GM12878 (cell line): Measurements from ENCODE around the gene STON1. TPM values are rescaled to one million over a fixed set of nuclear protein-coding genes. Genes with fewer than 3 reads are reported as not detected.

ENCODE experiments used
- ATAC-seq: fragments of 200-7000 bp; cut with Tn5 transposase; 3 replicates; pipeline ENCODE4 v1.9.1; 2020; ENCODE audit warnings: mild to moderate bottlenecking, moderate library complexity
- BruUV-seq: library from RNA; stranded (reverse); fragments of 400-500 nt; replicated peaks from 2 replicates; lab custom pipeline; 2021; lab: Mats Ljungman, UMichigan
- CTCF ChIA-PET: fragments of 300-600 bp; sonication (Branson Sonifier 250); formaldehyde crosslinking; extraction: SDS; loops from one replicate; lab custom pipeline; 2021; ENCODE audit warnings: inconsistent platforms; lab: Yijun Ruan, JAX
- POLR2A ChIA-PET: fragments of 350-600 bp; formaldehyde crosslinking; extraction: SDS; loops from one replicate; lab custom pipeline; 2021; ENCODE audit warnings: inconsistent platforms; lab: Charles Lee
- RAD21 ChIA-PET: fragments of 300-600 bp; sonication (Branson Sonifier 250); formaldehyde crosslinking; loops from one replicate; lab custom pipeline; 2023; ENCODE audit warnings: antibody characterized with exemption; ENCODE audit not compliant: unreplicated experiment; lab: Charles Lee
- SMC1A ChIA-PET: fragments of 300-600 bp; sonication (Branson Sonifier 250); formaldehyde crosslinking; loops from one replicate; lab custom pipeline; 2023; ENCODE audit not compliant: unreplicated experiment, uncharacterized antibody; lab: Charles Lee
- DNase-seq: peaks from one replicate; pipeline ENCODE4 v3.0.0-alpha.2; 2011; ENCODE audit warnings: low read depth, low spot score
- FAIRE-seq: peaks from 3 replicates; lab custom pipeline; 2011; peaks lifted over from hg19 to GRCh38; lab: Jason Lieb, UNC
- H2AFZ ChIP-seq: 2 replicates; pipeline ENCODE4 v1.6.0; 2011; ENCODE audit warnings: low read depth, low read length, control low read depth; ENCODE audit not compliant: control insufficient read depth
- H3K27ac ChIP-seq: 2 replicates; pipeline ENCODE4 v1.5.1; 2011; ENCODE audit warnings: control low read depth; ENCODE audit not compliant: control insufficient read depth, insufficient read depth
- H3K27me3 ChIP-seq, 2 experiments: replicated peaks in 1 of 2; 2 replicates each; pipeline versions ENCODE4 v1.6.0 to v1.6.1; 2011; ENCODE audit warnings: low read length in 1 of 2; ENCODE audit not compliant: control insufficient read depth in 2 of 2, insufficient read depth in 2 of 2
- H3K36me3 ChIP-seq, 2 experiments: 2 replicates each; pipeline ENCODE4 v1.5.1; 2011; ENCODE audit warnings: low read length in 1 of 2; ENCODE audit not compliant: control insufficient read depth in 2 of 2, insufficient read depth in 2 of 2
- H3K4me1 ChIP-seq: 2 replicates; pipeline ENCODE4 v1.6.1; 2011; ENCODE audit warnings: mild to moderate bottlenecking, low read length, moderate library complexity, mixed read lengths; ENCODE audit not compliant: control insufficient read depth, insufficient read depth
- H3K4me2 ChIP-seq: 2 replicates; pipeline ENCODE4 v1.6.0; 2011; ENCODE audit warnings: control low read depth; ENCODE audit not compliant: control insufficient read depth, insufficient read depth
- H3K4me3 ChIP-seq: fragments of 200-600 bp; sonication (generic); 2 replicates; pipeline ENCODE4 v1.5.1; 2016
- H3K79me2 ChIP-seq: 2 replicates; pipeline ENCODE4 v1.6.0; 2011; ENCODE audit warnings: low read length; ENCODE audit not compliant: control insufficient read depth, insufficient read depth
- H3K9ac ChIP-seq: 2 replicates; pipeline ENCODE4 v1.8.0; 2011; ENCODE audit warnings: low read length, control low read depth, mixed read lengths; ENCODE audit not compliant: control insufficient read depth, insufficient read depth
- H3K9me3 ChIP-seq: replicated peaks from 3 replicates; pipeline ENCODE4 v1.5.1; 2011; ENCODE audit warnings: mild to moderate bottlenecking, low read length; ENCODE audit not compliant: control insufficient read depth, insufficient read depth
- H4K20me1 ChIP-seq: 2 replicates; pipeline ENCODE4 v1.6.0; 2011; ENCODE audit not compliant: control insufficient read depth, insufficient read depth
- CREB1 ChIP-seq: IDR thresholded peaks from 2 replicates; pipeline ENCODE4 v1.6.1; 2012; ENCODE audit warnings: low read depth, mild to moderate bottlenecking, inconsistent platforms
- E2F8 ChIP-seq: fragments of 450-650 bp; IDR thresholded peaks from 2 replicates; pipeline ENCODE4 v1.6.1; 2018; ENCODE audit warnings: mild to moderate bottlenecking, low read depth, moderate library complexity; ENCODE audit not compliant: partially characterized antibody
- IKZF1 ChIP-seq: fragments of 450-650 bp; conservative IDR thresholded peaks from 2 replicates; pipeline ENCODE4 v1.6.1; 2017; ENCODE audit warnings: antibody characterized with exemption, mild to moderate bottlenecking
- MEF2B ChIP-seq: fragments of 450-650 bp; IDR thresholded peaks from 2 replicates; pipeline ENCODE4 v1.6.1; 2018; ENCODE audit warnings: mild to moderate bottlenecking, moderate library complexity; ENCODE audit not compliant: partially characterized antibody, poor library complexity, severe bottlenecking
- RAD21 ChIP-seq: IDR thresholded peaks from 2 replicates; pipeline ENCODE4 v1.6.1; 2011; ENCODE audit warnings: mild to moderate bottlenecking, low read depth, low read length, moderate library complexity; ENCODE audit not compliant: insufficient read depth
- SPI1 ChIP-seq: IDR thresholded peaks from 2 replicates; pipeline ENCODE4 v1.6.1; 2011; ENCODE audit warnings: low read depth, mild to moderate bottlenecking, low read length, moderate library complexity, borderline replicate concordance; ENCODE audit not compliant: insufficient read depth
- YY1 ChIP-seq: IDR thresholded peaks from 2 replicates; pipeline ENCODE4 v1.6.1; 2011; ENCODE audit warnings: low read depth, mild to moderate bottlenecking, low read length
- ZNF384 ChIP-seq: IDR thresholded peaks from 2 replicates; pipeline ENCODE4 v1.6.1; 2012; ENCODE audit warnings: low read depth, mild to moderate bottlenecking, low read length, improper control_type of control experiment, borderline replicate concordance
- WGBS: methylation state at CpG from one replicate; pipeline ENCODE4 v1.1.6; 2016; ENCODE audit warnings: low lambda C conversion rate; ENCODE audit not compliant: insufficient replicate concordance, insufficient coverage; ENCODE audit errors: missing lambda C conversion rate; 5-methylcytosine and 5-hydroxymethylcytosine counted together
- in situ Hi-C: fragments of 300-500 bp; cut with MboI; formaldehyde crosslinking; loops from 9 replicates; pipeline ENCODE4 v1.14.3; 2018; ENCODE audit warnings: mixed read lengths
- intact Hi-C: fragments of 100-400 bp; cut with micrococcal nuclease; formaldehyde crosslinking; loops from one replicate; pipeline ENCODE4 v1.14.2; 2022; ENCODE audit not compliant: unreplicated experiment
- polyA plus RNA-seq, 11 experiments: library from polyadenylated mRNA; depleted of rRNA in 4 of 11; unstranded in 6 of 11; stranded (reverse) in 5 of 11; fragments of >200 nt; fragmentation: Nextera tagmentation in 4 of 11; fragmentation: Illumina TruSeq in 1 of 11; extraction: Ambion mirVana in 4 of 11; extraction: Trizol in 1 of 11; gene quantifications; 1 replicate in 1 of 11; 2 replicates in 10 of 11; pipeline versions ENCODE4 v1.2.1 to v1.2.3, GENCODE V29; 2011 to 2016; ENCODE audit warnings: inconsistent platforms in 2 of 11, missing spikeins in 2 of 11, low read depth in 1 of 11
- total RNA-seq, 4 experiments: library from RNA; depleted of rRNA in 3 of 4; stranded (reverse); fragments of >200 nt in 3 of 4; fragmentation: Illumina TruSeq in 1 of 4; extraction: Trizol in 1 of 4; gene quantifications; 2 replicates each; pipeline versions ENCODE4 v1.2.1 to v1.2.3, GENCODE V29; 2013 to 2021
- TF ChIP-seq, protein P1 (sequence below): fragments of 450-650 bp; formaldehyde crosslinking; IDR thresholded peaks from 2 replicates; pipeline ENCODE4 v1.5.0; 2022; ENCODE audit warnings: mild to moderate bottlenecking, missing genetic modification characterization
- TF ChIP-seq, protein P2 (sequence below), 3 experiments: IDR thresholded peaks in 2 of 3; conservative IDR thresholded peaks in 1 of 3; 2 replicates each; pipeline ENCODE4 v1.5.1; 2011; ENCODE audit warnings: low read depth in 3 of 3, low read length in 3 of 3, mild to moderate bottlenecking in 3 of 3, control low read depth in 2 of 3, moderate library complexity in 2 of 3, inconsistent platforms in 1 of 3, mixed read lengths in 1 of 3; ENCODE audit not compliant: control insufficient read depth in 2 of 3, insufficient read depth in 1 of 3; ENCODE audit errors: extremely low read depth in 1 of 3
- TF ChIP-seq, protein P3 (sequence below): IDR thresholded peaks from 2 replicates; pipeline ENCODE4 v1.6.1; 2011; ENCODE audit warnings: low read depth, low read length, improper control_type of control experiment, borderline replicate concordance

STON1 gene
- total and polyA plus RNA-seq, 10 of the 15 experiments (the other 5 are each of a cell fraction or from before 2014, with no cell fraction given): 0.11 to 0.90 (median 0.22) TPM; not detected in 2

DNA sequence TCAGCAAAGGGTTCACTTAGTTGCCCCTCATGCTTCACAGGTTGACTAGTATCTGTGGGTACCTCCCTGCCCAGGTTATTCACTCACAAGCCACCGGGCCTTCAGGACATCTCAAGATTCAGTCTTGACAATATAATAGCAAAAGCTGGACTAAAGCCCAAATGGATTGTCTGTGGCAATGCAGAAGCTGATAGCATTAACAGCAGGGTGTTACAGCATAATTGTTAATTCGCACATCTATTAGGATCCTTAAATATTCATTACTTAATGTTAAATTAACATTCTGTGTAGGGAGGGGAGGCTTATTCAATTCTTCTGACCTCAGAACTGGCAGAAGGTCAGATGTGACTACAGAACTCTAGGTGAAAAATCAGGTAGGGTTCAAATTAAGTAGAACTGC, 67.5 kb downstream of the STON1 start (continued):
- no peak for TF ChIP-seq CREB1

DNA sequence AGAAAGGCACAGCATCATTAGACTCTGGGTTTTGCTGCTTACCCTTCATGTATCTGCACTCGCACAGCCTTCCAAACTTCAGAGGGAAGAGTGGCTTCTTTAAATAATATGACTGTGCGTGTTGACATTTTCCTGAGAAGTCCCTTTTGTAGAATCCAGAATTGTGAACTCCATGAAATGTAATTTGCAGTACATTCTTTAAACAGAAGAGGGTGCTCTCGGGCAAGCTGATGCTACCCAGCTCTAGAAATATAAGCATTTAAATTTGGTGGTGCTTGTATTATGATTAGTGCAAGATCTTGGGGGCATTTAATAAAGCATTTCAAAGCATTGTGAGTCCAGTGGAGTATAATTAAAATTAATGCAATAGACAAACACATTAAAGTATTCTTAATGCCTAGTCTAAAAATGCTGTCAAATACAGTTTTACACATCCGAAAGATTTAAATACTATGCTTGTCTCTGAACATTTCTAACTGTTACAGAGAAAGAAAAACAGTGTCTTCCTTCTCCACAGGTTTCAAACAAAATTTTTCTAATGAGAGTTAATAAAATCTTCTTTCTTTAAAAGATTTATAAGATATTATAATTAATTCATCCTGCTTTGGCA, 70.4 kb downstream of the STON1 start:
- DNase-seq (no peak), FAIRE-seq (peak; percentile 73), ATAC-seq (peak; percentile 77)
- Histone ChIP-seq H3K4me3 (no peak overlapping the region), H3K4me2 (no peak overlapping the region), H3K27me3 (peaks cover 0 to 2% of the 10 kb centered on the region in 2 experiments; a peak in 1 of 4 replicates), H3K27ac (no peak overlapping the region), H3K9ac (no peak overlapping the region), H4K20me1 (no peaks in the 10 kb centered on the region), H3K79me2 (no peaks in the 10 kb centered on the region), H3K4me1 (no peaks in the 10 kb centered on the region), H3K9me3 (no peaks in the 10 kb centered on the region), H2AFZ (no peak overlapping the region), H3K36me3 (no peaks in the 10 kb centered on the region)
- intact Hi-C loops (loop anchor here (1.0 to 10.0 kb wide), 5 partner anchors 127 to 1894 kb away; no protein-coding TSS in a partner anchor), in situ Hi-C loops (no loop called here)
- WGBS: 24% methylated on average over 4 of the region's 4 CpGs
- SMC1A ChIA-PET: interaction anchor here (0.6 to 0.7 kb wide), 2 partner anchors 1610 to 1801 kb away, joined by 3 read pairs; no protein-coding TSS in a partner anchor
- POLR2A ChIA-PET: no interaction called here
- RAD21 ChIA-PET: interaction anchor here (0.6 to 1.0 kb wide), 2 partner anchors 127 to 1544 kb away, joined by 3 read pairs; no protein-coding TSS in a partner anchor
- no TSS peak for BruUV-seq
- CTCF ChIA-PET: interaction anchor here (0.7 to 1.9 kb wide), 14 partner anchors 9 to 1852 kb away, joined by 3 to 11 read pairs (median 3); no protein-coding TSS in a partner anchor
- TF ChIP-seq, protein P1, sequence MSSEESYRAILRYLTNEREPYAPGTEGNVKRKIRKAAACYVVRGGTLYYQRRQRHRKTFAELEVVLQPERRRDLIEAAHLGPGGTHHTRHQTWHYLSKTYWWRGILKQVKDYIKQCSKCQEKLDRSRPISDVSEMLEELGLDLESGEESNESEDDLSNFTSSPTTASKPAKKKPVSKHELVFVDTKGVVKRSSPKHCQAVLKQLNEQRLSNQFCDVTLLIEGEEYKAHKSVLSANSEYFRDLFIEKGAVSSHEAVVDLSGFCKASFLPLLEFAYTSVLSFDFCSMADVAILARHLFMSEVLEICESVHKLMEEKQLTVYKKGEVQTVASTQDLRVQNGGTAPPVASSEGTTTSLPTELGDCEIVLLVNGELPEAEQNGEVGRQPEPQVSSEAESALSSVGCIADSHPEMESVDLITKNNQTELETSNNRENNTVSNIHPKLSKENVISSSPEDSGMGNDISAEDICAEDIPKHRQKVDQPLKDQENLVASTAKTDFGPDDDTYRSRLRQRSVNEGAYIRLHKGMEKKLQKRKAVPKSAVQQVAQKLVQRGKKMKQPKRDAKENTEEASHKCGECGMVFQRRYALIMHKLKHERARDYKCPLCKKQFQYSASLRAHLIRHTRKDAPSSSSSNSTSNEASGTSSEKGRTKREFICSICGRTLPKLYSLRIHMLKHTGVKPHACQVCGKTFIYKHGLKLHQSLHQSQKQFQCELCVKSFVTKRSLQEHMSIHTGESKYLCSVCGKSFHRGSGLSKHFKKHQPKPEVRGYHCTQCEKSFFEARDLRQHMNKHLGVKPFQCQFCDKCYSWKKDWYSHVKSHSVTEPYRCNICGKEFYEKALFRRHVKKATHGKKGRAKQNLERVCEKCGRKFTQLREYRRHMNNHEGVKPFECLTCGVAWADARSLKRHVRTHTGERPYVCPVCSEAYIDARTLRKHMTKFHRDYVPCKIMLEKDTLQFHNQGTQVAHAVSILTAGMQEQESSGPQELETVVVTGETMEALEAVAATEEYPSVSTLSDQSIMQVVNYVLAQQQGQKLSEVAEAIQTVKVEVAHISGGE (CRISPR knock-in tag): no peak
- TF ChIP-seq YY1: no peak
- no peak for TF ChIP-seq IKZF1
- TF ChIP-seq, protein P2, sequence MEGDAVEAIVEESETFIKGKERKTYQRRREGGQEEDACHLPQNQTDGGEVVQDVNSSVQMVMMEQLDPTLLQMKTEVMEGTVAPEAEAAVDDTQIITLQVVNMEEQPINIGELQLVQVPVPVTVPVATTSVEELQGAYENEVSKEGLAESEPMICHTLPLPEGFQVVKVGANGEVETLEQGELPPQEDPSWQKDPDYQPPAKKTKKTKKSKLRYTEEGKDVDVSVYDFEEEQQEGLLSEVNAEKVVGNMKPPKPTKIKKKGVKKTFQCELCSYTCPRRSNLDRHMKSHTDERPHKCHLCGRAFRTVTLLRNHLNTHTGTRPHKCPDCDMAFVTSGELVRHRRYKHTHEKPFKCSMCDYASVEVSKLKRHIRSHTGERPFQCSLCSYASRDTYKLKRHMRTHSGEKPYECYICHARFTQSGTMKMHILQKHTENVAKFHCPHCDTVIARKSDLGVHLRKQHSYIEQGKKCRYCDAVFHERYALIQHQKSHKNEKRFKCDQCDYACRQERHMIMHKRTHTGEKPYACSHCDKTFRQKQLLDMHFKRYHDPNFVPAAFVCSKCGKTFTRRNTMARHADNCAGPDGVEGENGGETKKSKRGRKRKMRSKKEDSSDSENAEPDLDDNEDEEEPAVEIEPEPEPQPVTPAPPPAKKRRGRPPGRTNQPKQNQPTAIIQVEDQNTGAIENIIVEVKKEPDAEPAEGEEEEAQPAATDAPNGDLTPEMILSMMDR (IDR thresholded peaks at IDR 0.05 in 2 of 3, conservative IDR thresholded peaks at IDR 0.05 in 1 of 3; ENCODE audit: control insufficient read depth in 2 of 3, extremely low read depth in 1 of 3, insufficient read depth in 1 of 3, low read depth in 3 of 3, low read length in 3 of 3): peak; percentile 61 to 70 (median 68)
- TF ChIP-seq, protein P3, sequence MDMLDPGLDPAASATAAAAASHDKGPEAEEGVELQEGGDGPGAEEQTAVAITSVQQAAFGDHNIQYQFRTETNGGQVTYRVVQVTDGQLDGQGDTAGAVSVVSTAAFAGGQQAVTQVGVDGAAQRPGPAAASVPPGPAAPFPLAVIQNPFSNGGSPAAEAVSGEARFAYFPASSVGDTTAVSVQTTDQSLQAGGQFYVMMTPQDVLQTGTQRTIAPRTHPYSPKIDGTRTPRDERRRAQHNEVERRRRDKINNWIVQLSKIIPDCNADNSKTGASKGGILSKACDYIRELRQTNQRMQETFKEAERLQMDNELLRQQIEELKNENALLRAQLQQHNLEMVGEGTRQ: no peak
- TF ChIP-seq E2F8: no peak
- peak; percentile 81 for TF ChIP-seq RAD21
- no peak for TF ChIP-seq MEF2B
- no peak for TF ChIP-seq ZNF384
- TF ChIP-seq SPI1: no peak
